Suppressor macrophage treated with lipopolysaccharide for 4 hours (primary cell): ENCODE results near the gene TM9SF3.

Source experiments
- DNase-seq: peaks from one replicate; pipeline ENCODE4 v3.0.0-alpha.2; 2020

The TM9SF3 gene

GRCh38 chr10:96507044-96507443 lies 79.8 kb downstream of the TM9SF3 start:
- DNase-seq = no peak

GRCh38 chr10:96505150-96506136 lies 81.4 kb downstream of the TM9SF3 start:
- no peak for DNase-seq

GRCh38 chr10:96502561-96503282 lies 84.1 kb downstream of the TM9SF3 start:
- DNase-seq = no peak

GRCh38 chr10:96501985-96502384 lies 84.8 kb downstream of the TM9SF3 start:
- DNase-seq = no peak

- no peak for DNase-seq
Measured at GRCh38 chr10:96500519-96500918, 86.3 kb downstream of the TM9SF3 start.

GRCh38 chr10:96500050-96500449 lies 86.8 kb downstream of the TM9SF3 start:
- DNase-seq = no peak

GRCh38 chr10:96497391-96497790 lies 89.4 kb downstream of the TM9SF3 start:
- no peak for DNase-seq

GRCh38 chr10:96496281-96496925 lies 90.4 kb downstream of the TM9SF3 start:
- DNase-seq = no peak

GRCh38 chr10:96495544-96495943 lies 91.3 kb downstream of the TM9SF3 start:
- no peak for DNase-seq

- DNase-seq = no peak
Measured at GRCh38 chr10:96494694-96495093, 92.1 kb downstream of the TM9SF3 start.

GRCh38 chr10:96493871-96494525 lies 92.8 kb downstream of the TM9SF3 start:
- DNase-seq = no peak

GRCh38 chr10:96493254-96493653 lies 93.6 kb downstream of the TM9SF3 start:
- DNase-seq = no peak

- DNase-seq = no peak
Measured at GRCh38 chr10:96491303-96491702, 95.5 kb downstream of the TM9SF3 start.

- no peak for DNase-seq
Measured at GRCh38 chr10:96488161-96488935, 98.5 kb downstream of the TM9SF3 start.

- DNase-seq = no peak
Measured at GRCh38 chr10:96482815-96483588, 103.8 kb downstream of the TM9SF3 start.

- DNase-seq = no peak
Measured at GRCh38 chr10:96478355-96478754, 108.5 kb downstream of the TM9SF3 start.

GRCh38 chr10:96473866-96474265 lies 112.9 kb downstream of the TM9SF3 start:
- no peak for DNase-seq

GRCh38 chr10:96470116-96470743 lies 116.6 kb downstream of the TM9SF3 start:
- DNase-seq = peak; percentile 32

GRCh38 chr10:96468845-96469244 lies 118.0 kb downstream of the TM9SF3 start:
- no peak for DNase-seq
